Measurements from ENCODE around the gene ANKRD2. TPM values are rescaled to one million over a fixed set of nuclear protein-coding genes. Genes with fewer than 3 reads are reported as not detected.
"Not testable (repeated sequence)": the region's sequence is repeated elsewhere in the genome, so short reads cannot be mapped to it uniquely, and the experiment has no call there.

The ANKRD2 gene
- polyA plus RNA-seq, 12 donors = 3.8 to 43.4 (median 19.2) TPM; not detected in 1

DNA sequence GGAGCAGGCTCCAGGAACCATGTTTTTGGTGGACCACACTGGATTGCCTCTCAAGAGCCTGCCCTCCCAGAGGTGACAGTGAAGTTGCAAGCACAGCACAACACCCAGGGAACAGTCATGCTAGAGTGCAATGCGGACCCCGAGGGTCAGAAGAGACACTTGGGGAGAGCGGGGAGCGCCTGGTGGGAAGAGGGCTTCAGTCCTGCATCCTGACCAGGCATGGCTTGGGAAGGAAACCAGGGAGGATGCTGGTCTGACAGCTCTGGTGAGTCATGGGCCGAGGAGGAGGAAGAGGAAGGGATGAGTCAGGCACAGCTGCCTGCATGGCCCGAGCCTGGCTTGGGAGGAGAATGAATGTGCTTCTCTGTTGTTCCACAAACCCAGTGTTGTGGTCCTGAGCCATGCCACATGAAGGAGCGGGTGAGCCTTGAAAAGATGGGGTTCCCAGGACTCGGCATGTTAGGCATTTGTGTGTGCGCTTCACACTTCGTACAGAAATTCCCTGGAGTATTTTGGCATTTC lies 29.5 kb upstream of the ANKRD2 start:
- peak; percentile 61 for DNase-seq

DNA sequence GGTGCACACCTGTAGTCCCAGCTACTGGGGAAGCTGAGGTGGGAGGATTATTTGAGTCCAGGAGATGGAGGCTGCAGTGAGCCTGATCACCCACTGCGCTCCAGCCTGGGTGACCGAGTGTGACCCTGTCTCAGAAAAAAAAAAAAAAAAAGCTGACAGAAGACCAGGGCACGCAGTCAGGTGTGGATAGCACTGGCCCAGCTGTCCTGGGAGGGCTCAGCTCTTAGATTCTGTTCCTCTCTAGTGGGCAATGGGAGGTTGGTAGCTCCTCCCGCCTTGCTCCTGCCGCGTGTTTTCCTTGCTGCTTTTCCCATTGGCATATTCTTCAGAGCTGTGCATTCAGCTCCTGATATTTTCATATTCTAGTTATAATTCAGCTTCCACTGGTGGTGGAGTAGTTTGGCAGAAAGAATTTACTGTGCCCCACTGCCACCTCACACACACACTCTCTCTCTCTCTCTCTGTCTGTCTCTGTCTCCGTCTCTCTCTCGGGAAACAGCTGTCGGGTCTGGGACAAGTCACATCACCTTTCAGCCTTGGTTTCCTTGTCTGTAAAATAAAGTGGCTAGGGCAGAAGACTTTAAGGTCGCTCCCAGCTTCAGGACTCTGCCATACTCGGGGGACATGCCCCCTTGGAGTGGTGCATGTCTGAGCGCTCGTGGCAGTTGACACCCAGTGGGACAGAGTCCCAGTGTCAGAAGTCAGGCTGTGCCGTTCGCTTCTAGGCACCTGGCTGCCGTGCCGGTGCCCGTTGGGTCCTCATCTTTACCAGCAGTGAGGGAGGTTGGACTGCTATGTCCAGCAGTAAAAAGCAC lies 25.9 kb upstream of the ANKRD2 start:
- no peak for DNase-seq

DNA sequence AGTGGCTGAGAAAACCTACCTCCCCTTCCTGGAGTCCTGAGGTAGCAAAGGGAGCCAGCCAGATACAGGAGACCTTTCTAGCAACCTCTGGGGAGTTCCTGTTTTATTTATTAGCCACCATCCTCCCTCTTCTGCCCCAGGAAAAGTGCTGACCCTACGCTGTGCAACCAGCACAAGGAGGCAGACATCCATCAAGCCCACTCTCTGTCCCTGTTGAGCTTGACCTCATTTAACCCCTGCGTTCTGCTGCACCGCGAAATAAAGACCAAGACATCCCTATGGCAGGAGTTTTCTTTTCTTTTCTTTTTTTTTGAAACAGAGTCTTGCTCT lies 25.3 kb upstream of the ANKRD2 start:
- no peak for DNase-seq

DNA sequence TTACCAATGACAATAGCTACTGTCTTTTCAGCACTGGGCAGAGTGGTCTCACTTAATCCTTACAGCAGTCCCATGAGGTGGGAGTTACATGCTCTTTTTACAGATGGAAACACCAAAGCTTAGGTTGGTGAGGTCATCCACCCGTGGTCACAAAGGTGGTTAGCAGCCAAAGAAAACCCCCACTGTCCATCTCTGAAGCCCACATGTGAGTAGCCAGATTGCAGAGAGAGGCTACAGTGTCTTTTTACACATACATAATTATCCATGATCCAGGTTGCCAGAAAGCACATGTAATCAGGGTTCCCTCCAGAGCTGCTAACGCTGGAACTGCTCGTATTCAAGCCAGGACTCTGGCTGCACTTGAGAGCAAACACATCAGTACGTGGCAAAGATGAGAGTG lies 24.6 kb upstream of the ANKRD2 start:
- DNase-seq = peak; percentile 52

DNA sequence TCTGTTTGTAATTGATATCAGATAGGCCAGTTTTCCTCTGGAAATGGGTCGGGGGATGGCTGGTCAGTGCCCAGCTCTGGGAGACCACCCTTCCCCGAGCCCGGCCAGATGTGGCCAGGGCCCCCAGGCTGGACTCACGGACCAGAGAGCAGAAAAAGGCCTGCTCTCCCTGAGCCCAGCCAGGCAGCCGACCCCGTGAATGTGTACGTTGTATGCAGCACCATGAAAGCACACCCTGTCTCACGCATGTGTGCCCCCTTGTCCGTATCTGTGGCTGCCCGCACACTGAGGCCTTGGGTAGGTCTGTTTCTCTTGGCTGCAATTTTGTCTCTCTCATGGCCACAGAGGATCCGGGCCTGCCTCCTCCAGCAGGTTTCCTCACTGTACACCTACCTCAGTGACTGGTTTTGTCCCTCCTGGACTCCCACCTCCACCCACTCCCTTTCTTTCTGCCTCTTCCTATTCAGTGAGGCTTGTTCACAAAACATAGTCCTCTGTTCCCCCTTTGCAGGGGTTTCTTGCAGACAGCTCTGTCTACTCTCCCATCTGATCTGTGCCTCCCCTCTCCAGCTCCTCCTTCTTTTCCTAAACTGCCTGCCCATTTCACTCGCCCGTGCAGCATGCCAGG lies 23.6 kb upstream of the ANKRD2 start:
- DNase-seq = no peak

DNA sequence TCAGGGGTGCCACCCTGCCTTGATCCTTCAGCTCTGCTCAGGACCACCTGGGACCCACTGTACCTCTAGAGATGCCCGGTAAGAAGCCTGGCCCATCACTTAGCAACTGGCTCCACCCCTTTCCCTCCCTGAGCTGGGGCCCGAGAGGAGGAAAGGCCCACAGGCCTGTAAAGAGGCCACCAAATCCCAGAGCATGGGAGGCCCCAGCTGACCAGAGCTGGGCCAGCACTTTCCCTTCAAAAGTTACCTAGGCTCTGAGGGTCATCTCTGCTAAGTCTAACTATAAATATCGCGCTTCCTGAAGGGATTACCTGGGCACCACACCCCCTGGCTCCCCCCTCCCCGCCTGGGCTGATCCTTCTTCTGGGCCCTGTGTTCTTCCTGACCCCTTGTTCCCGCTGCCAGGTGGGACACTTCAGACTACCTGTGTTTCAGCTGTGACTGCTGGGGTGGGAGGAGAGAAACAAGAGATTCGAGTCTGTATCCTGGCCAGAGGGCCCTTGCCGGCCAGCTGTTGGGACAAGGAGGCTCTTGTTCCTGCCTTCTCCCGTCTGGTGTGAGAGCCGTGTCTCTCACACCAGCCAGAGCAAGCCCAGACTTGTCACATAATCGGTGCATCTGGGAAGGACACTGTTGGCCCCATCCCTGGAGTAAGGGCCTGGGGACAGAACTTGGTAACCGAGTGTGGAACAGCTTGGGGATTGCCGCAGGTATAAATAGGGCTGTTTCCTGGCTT lies 22.8 kb upstream of the ANKRD2 start:
- DNase-seq = no peak

DNA sequence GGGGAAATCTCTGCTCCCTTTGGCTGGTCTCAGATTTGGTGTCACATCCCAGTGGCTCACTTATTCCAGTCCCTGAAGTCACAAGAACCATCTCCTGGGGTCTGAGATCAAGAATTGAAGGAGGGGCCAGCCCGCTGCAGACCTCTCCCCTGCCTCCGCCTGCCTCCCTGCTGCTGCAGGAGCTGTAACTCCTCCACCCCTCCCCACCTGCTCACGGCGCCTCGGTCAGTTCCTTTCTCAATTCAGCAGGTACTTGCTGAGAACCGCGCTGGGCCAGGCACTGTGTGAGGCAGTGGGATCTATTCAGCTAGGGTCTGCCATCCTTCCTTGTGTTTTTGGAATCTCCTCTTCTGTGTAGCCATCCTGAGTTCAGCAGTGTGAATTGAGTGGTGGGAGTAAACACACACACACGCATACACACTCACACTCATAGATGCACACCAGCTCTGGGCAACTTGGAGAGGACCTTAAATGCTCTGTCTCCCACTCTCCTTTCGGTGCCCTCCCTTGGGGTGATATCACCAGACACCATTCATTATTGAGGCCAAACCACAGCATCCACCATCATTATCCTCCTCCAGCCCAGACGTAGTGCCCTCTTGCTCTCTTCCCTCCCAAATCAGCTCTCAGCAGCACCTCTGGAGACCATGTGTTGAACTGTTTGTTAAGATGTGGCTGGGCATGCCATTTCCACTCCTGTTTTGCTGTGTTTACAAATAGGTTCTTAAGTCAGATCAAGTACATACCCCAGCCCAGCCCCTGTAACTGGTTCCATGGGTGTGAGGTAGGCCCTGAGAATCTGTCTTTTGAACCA lies 22.0 kb upstream of the ANKRD2 start:
- no peak for DNase-seq

DNA sequence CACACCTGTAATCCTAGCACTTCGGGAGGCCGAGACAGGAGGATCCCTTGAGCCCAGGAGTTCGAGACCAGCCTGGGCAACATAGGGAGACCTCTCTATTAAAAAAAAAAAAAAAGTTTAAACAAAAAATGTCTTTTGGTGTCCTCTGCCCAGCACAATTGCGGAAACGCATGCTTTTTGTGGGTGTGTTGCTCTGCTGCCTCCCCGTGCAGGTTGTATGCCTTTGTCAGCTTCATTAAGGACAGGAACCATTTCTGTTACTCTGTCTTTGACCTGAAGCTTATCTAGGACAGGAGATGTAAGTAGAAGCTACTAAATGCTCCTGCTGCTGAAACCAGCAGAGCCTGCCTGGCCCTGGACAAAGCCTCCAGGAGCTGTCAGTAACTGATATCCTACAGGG lies 21.3 kb upstream of the ANKRD2 start:
- DNase-seq = no peak

DNA sequence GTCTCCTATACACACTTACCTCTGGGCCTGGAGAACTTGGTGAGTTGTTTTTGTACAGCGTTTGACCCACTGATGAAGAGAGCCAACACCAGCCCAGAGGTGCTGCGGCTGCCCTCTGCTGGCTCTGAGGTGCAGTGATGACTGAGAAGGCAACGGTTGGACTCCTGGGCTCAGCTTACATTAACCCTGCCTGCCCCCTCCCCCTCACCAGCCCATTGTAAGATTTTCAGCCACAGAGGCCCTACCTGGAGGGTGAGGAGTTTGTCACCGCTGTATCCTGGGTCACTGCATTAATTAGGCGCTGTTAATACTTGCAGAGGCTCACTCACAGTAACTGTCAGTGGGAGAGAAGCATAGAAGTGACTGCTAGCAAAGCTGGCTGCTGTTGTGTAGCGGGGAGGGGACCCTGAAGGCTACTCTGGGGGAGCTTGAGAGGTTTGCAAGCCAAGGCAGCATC lies 19.0 kb upstream of the ANKRD2 start:
- DNase-seq = no peak

DNA sequence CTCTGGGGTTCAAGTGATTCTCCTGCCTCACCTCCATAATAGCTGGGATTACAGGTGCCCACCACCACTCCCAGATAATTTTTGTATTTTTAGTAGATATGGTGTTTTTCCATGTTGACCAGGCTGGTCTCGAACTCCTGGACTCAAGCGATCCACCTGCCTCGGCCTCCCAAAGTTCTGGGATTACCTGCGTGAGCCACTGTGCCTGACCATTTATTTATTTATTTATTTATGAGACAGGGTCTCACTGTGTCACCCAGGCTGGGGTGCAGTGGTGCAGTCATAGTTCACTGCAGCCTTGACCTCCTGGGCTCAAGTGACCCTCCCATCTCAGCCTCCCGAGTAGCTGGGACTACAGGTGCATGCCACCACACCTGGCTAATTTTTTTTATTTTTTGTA lies 18.2 kb upstream of the ANKRD2 start:
- not testable (repeated sequence) for DNase-seq

DNA sequence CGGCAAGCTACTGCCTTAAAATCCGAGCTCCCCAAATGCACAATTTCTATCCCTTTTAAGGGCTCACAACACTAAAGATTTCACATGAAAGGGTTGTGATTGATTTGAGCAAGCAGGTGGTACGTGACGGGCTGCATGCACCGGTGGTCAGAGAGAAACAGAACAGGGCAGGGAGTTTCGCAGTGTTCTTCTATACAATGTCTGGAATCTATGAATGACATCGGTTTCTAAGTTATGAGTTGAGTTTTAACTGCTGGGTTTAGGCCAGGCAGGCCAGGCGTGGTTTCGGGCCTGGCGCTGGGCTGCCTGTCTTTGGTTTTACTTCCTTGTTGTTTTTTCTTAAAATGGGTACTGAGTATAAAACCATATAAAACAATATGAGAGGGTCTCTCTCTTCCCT lies 17.0 kb upstream of the ANKRD2 start:
- DNase-seq = not testable (repeated sequence)

DNA sequence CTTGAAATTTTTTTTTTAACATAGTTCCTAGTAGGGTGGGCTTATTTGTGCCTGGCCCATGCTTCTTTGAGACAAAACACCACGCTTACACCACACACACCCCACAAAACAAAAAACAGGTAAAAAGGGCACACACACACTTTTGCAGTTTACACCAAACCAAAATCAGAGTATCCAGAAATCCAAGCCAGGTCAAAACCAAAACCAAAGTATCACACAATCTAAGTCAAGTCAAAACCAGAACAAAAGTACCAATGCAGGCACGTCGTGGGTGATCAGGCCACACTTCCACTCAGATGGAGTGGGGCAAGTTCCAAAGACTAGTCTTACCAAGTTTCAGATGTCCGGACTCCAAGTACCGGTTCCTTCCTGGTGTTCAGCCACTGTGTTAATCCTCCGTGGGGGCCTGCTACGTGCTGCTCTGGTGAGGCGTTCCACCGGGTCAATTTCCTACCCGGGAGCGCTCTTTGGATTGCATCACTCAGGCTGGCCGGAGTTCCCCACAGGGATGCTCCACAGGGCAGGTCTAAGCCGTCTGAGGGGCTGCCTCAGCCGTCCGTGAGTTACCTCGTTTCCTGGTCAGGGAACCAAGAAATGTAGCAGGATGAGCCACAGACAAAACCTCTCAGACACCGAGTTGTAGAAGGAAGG lies 11.7 kb upstream of the ANKRD2 start:
- not testable (repeated sequence) for DNase-seq

DNA sequence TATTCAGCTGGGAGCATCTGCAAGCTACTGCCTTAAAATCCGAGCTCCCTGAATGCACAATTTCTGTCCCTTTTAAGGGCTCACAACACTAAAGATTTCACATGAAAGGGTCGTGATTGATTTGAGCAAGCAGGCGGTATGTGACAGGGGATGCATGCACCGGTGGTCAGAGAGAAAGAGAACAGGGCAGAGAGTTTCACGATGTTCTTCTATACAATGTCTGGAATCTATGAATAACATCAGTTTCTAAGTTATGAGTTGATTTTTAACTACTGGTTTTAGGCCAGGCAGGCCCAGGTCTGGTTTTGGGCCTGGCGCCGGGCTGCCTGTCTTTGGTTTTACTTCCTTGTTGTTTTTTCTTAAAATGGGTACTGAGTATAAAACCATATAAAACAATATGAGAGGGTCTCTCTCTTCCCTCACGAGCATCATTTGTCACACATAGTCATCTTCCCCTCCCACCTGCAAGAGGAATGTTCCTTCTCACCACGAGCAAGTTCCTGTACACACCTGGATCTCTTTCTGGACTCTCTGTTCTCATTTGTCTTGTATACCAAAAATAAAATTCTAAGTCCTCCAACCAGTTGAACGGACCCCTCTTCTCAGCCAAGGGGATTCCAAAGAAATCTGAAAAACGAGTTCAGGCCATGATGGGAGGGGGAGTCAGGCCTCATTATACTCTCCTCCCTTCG lies 11.0 kb upstream of the ANKRD2 start:
- not testable (repeated sequence) for DNase-seq

DNA sequence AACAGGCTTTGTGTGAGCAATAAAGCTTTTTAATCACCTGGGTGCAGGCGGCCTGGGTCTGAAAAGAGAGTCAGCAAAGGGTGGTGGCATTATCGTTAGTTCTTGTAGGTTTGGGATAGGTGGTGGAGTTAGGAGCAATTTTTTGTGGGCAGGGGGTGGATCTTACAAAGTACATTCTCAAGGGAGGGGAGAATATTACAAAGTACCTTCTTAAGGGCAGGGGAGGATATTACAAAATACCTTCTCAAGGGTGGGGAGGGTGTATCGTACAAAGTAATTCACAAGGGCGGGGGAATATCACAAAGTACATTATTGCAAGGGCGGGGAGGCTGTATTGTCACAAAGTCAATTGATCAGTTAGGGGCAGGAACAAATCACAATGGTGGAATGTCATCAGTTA lies 10.2 kb upstream of the ANKRD2 start:
- not testable (repeated sequence) for DNase-seq

DNA sequence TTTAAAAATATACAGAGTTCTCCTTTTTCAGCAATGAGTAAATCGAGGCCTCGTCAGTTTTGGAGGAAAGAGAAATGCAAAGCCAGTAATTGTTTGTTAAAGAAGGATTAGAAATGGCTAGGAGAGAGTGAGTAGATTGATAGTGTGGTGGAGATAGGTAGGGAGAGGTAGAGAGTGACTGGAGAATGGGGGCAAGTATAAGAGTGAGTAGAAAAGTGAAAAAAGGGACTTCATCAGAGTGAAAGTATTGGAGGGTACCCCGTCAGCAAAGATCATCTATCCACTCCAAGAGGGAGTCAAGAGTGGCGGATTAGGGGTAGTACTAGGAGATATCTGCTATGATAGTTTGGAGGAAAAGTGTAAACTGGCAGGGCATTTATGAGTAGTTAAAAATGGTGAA lies 9.2 kb upstream of the ANKRD2 start:
- no peak for DNase-seq

DNA sequence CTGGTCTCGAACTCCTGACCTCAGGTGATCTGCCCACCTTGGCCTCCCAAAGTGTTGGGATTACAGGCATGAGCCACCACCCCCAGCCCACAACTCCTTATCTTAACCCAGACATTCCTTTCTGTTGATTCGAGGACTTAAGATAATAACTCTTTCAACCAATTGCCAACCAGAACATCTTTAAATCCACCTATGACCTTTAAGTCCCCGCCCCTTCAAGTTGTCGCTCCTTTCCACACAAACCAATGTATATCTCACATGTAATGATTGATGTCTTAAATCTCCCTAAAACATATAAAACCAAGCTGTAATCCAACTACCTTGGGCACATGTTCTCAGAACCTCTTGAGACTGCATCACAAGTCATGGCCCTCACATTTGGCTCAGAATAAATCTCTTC lies 7.8 kb upstream of the ANKRD2 start:
- DNase-seq = no peak

DNA sequence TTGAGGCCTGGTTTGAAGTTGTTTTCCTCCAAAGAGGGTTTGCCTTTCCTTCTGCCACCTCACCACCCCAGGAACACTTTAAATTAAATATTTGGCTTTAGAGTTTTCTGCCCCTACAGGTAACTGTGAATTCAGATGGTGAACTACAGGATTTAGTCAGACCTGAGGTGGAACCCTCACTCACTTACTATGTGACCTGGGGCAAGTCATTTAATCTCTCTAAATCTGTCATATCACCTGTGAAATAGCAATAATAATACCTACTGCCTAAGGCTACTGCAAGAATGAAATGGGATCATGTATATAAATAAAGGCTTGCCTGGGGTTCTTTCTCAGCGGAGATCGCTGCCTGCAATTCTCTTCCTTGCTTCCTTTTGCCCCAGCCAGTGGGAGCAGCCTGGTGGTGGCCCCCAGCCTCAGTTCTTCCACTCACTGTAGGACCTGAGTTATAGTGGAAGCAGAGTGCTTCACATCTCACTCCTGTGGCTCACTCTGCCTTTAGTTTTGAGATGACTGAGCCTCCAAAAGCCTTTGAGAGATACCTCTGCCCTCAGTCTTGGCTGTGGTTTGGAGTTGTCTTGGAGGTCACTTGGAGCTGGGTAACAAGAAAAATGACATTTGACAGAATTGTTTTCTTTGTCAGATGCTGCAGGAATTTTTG lies 6.1 kb upstream of the ANKRD2 start:
- no peak for DNase-seq

DNA sequence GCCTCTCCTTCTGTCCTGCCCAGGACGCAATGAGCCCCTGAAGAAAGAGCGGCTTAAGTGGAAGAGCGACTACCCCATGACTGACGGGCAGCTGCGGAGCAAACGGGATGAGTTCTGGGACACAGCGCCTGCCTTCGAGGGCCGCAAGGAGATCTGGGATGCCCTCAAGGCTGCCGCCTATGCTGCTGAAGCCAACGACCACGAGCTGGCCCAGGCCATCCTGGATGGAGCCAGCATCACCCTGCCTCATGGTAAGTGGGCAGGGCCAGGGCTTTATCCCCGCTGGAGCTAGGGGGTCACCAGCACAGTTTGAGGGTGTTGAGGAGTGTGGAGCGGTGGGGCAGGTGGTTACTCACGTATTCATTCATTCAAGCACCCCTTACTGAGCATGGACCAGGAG lies 4.7 kb upstream of the ANKRD2 start:
- DNase-seq = no peak

DNA sequence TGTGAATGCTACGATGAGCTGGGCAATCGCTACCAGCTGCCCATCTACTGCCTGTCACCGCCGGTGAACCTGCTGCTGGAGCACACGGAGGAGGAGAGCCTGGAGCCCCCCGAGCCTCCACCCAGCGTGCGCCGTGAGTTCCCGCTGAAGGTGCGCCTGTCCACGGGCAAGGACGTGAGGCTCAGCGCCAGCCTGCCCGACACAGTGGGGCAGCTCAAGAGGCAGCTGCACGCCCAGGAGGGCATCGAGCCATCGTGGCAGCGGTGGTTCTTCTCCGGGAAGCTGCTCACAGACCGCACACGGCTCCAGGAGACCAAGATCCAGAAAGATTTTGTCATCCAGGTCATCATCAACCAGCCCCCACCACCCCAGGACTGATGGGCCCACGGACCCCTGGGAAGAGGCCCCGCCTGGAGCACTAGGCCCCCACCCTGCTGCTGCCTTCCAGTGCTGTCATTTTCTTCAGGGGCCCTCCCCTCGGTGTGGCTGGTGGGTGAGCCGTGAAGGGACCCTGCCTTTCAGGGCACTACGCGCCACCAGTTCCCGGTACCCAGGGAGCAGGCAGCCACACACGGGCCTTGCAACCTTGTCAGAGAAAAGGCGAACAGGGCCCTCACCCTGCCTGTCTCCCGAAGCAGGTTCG lies 2.3 kb upstream of the ANKRD2 start:
- no peak for DNase-seq

Measured in muscle of arm (tissue), 12 donors.